SJCRH30 (cell line): ENCODE results near the gene DDX42. TPM values are rescaled to one million over a fixed set of nuclear protein-coding genes. Genes with fewer than 3 reads are reported as not detected.
"Not testable (repeated sequence)": the region's sequence is repeated elsewhere in the genome, so short reads cannot be mapped to it uniquely, and the experiment has no call there.

ENCODE experiments used
- DNase-seq, 2 experiments: peaks; one replicate each; pipeline ENCODE4 v3.0.0-alpha.2; 2015 to 2020
- H3K27ac ChIP-seq: fragments of 250-450 bp; sonication (Bioruptor Pico); 2 replicates; pipeline ENCODE4 v1.5.1; 2020; ENCODE audit warnings: mild to moderate bottlenecking, moderate library complexity
- H3K27me3 ChIP-seq: fragments of 250-450 bp; sonication (Bioruptor Pico); 2 replicates; pipeline ENCODE4 v1.5.1; 2020; ENCODE audit warnings: mild to moderate bottlenecking, moderate library complexity
- H3K36me3 ChIP-seq: fragments of 250-450 bp; sonication (Bioruptor Pico); 2 replicates; pipeline ENCODE4 v1.5.1; 2020; ENCODE audit warnings: mild to moderate bottlenecking, moderate library complexity
- H3K4me1 ChIP-seq: fragments of 250-450 bp; sonication (Bioruptor Pico); 2 replicates; pipeline ENCODE4 v1.5.1; 2020; ENCODE audit warnings: mild to moderate bottlenecking, moderate library complexity
- H3K4me3 ChIP-seq: fragments of 250-450 bp; sonication (Bioruptor Pico); 2 replicates; pipeline ENCODE4 v1.5.1; 2020; ENCODE audit warnings: mild to moderate bottlenecking, moderate library complexity
- H3K9me3 ChIP-seq: fragments of 250-450 bp; sonication (Bioruptor Pico); replicated peaks from 2 replicates; pipeline ENCODE4 v1.5.1; 2020; ENCODE audit warnings: mild to moderate bottlenecking, moderate library complexity
- total RNA-seq: library from RNA; depleted of rRNA; stranded (reverse); fragments of >200 nt; shearing (Covaris generic); gene quantifications from 2 replicates; pipeline ENCODE4 v1.2.3, GENCODE V29; 2014

DDX42 gene
- total RNA-seq, 1 experiment from 2014 or later = 78.7 TPM

DNA sequence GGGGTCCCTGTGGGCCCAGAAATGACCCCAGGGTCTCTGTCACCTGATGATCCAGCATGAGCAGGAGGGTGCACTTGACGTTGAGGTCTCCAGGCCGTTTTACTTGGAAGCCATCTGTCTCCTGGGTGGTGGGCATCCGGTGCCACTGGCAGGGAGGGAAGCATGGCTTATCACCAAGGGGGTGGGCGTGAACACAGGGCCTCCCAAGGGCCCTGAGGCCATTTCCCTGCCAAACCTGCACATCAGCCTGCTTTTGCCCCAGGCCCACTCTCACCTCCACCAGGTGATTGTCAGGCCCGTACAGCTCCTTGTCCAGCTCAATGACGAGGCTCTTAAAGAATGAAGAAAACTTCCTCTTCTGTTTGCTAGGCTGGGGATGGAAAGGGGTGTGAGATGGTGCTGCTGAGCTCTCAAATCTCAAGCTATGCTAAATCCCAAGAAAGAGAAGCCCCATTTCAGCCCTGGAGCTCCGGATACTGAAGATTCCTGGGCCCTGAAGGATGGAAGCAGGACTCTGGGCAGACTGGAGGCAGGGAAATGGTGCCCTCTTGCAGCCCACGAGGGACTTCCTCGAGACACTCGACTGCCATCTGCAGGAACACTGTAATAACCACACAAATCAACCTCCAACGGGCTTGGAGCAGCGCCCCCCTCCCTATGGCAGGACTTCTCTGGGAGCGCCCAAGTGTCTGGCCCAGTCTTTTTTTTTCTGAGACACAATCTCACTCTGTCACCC is 60.6 kb downstream of the DDX42 start:
- no peaks in the 10 kb centered on the region for H3K9me3 ChIP-seq
- peaks cover 37% of the 10 kb centered on the region for H3K36me3 ChIP-seq
- H3K4me3 ChIP-seq = no peak overlapping the region
- H3K27ac ChIP-seq = no peak overlapping the region
- H3K27me3 ChIP-seq = no peaks in the 10 kb centered on the region
- peak; percentile 27 to 48 for DNase-seq
- H3K4me1 ChIP-seq = no peaks in the 10 kb centered on the region

DNA sequence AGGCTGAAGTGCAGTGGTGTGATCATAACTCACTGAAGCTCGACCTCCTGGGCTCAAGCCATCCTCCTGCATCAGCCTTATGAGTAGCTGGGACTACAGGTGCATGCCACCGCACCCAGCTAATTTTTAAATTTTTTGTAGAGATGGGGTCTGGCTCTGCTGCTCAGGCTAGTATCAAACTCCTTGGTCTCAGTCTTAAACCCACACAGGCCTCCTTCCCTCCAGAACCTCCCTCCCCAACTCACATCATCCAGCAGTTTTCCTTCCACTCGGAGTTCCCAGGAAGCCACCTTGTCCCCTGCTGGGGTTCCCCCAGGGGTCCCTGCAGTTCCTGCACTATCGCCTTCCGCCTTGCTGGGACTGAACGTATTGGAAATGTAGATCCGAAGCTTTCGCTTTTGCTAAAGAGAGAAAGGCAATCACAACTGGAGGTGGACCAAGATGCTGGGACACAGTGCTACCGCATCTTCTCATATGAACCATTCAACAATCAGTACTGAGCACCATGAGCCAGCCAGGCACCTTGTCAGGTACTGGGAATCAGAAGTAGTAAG is 61.3 kb downstream of the DDX42 start:
- Histone ChIP-seq H3K27ac (no peak overlapping the region), H3K36me3 (peaks cover 31% of the 10 kb centered on the region), H3K27me3 (no peaks in the 10 kb centered on the region), H3K9me3 (no peaks in the 10 kb centered on the region), H3K4me3 (no peak overlapping the region), H3K4me1 (no peaks in the 10 kb centered on the region)
- DNase-seq = no peak

DNA sequence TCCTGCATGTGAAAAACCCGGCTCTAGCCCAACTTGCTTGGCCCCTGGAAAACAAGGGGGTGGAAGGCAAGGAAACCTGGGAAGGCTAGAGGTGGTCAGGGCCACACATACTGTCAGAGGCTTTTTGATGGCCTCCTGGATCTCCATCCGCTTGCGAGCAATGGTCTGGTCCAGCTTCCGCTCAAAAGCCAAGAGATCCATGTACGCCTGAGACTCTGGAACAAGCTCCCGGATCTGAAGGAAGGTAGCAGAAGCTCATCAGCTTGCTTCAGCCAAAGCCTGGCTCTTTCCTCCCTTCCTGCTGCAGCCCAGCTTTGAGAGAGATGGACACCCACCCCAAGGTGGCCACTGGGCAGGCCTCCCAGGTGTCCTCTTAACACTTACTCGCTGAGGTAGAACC is 62.8 kb downstream of the DDX42 start:
- no peaks in the 10 kb centered on the region for H3K9me3 ChIP-seq
- H3K4me3 ChIP-seq = no peak overlapping the region
- no peak overlapping the region for H3K27ac ChIP-seq
- DNase-seq = no peak
- H3K36me3 ChIP-seq = peaks cover 17% of the 10 kb centered on the region
- H3K4me1 ChIP-seq = peaks cover 8% of the 10 kb centered on the region; the same call in 1 of the 2 replicates
- H3K27me3 ChIP-seq = no peaks in the 10 kb centered on the region

DNA sequence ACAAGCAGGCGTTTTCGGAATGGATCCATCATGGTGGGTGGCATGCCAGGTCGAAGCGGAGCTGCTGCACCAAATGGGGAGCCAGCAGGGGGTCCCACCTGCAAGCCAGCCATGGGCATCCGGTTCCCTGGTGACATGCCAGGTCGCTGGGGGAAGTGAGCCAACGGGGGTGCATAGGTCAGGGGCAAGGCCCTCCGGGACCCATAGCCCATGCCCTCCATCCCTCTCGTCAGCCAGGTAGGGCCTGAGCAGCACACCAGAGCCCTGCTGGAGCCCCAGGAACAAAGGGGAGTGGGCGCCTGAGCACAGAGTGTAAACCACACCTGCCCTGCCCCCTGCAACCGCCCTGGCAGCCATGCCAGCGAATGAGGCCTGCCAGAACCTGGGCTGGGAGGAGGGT is 63.5 kb downstream of the DDX42 start:
- H3K27ac ChIP-seq = no peak overlapping the region

DNA sequence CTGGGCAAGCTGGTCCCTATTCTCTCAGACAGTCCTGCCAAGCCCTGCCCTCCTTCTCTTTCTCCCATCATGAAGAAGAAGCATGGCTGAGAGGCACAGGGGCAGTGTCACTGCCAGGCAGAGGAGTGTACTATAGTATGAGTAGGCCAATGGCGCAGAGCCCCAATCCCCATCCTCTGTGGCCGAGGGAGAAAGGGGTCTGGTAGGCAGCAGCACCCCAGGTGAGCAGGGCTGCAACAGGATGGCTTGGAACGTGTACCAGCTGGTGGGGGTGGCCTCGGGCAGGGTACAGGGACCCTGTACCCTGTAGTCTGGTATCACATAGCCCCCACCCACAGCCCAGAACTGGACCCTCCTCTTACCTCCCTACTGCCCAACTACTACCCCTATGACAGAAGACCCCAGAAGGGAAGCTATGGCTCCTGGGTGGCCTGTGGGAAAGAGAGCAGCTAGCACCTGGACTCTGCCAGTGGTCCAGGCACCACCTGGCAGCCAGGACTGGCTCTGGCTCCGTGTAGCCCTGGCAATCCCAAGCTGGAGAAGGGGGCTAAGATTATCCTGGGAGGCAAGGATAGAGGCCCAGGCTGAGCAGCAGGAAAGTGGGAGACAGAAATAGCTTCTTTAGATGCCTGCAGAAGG is 64.1 kb downstream of the DDX42 start:
- Histone ChIP-seq H3K36me3 (peaks cover 7% of the 10 kb centered on the region), H3K27me3 (no peaks in the 10 kb centered on the region), H3K27ac (no peak overlapping the region), H3K4me3 (no peak overlapping the region), H3K4me1 (peaks cover 8% of the 10 kb centered on the region; the same call in 1 of the 2 replicates), H3K9me3 (no peaks in the 10 kb centered on the region)
- no peak for DNase-seq

More for the DNA sequence above, 63.5 kb downstream of the DDX42 start:
- Histone ChIP-seq H3K9me3 (no peaks in the 10 kb centered on the region), H3K27me3 (no peaks in the 10 kb centered on the region), H3K4me1 (peaks cover 8% of the 10 kb centered on the region; the same call in 1 of the 2 replicates), H3K4me3 (no peak overlapping the region), H3K36me3 (peaks cover 12% of the 10 kb centered on the region)
- DNase-seq = no peak

DNA sequence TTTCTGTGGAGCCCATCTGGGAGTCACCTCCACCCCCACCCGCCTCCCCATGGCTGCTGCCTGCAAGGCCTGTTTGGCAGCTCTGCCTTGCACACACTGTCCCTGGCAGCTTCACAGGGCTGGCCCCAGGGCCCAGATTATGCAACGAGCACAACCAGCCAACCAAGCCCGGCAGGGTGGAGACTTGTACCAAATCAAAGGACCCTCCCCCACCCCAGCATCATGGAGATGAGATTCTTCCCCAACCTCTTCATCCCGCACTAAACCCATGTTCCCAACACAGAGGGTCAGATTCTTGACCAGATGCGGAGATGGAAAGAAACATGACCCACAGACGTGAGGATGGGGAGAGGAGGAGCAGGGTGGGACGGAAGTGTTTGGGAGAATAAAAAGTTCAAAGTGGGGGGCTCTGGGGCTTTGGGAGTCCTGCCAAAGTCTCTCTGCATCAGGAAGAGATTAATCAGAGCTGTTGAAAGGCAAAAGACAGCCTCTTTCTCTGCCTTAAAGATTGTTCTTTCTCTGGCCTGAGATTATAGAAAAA is 64.7 kb downstream of the DDX42 start:
- Histone ChIP-seq H3K36me3 (peaks cover 3% of the 10 kb centered on the region; the same call in 1 of the 2 replicates), H3K27me3 (no peaks in the 10 kb centered on the region), H3K4me1 (peaks cover 9% of the 10 kb centered on the region; the same call in 1 of the 2 replicates), H3K27ac (no peak overlapping the region), H3K4me3 (no peak overlapping the region), H3K9me3 (no peaks in the 10 kb centered on the region)
- no peak for DNase-seq

DNA sequence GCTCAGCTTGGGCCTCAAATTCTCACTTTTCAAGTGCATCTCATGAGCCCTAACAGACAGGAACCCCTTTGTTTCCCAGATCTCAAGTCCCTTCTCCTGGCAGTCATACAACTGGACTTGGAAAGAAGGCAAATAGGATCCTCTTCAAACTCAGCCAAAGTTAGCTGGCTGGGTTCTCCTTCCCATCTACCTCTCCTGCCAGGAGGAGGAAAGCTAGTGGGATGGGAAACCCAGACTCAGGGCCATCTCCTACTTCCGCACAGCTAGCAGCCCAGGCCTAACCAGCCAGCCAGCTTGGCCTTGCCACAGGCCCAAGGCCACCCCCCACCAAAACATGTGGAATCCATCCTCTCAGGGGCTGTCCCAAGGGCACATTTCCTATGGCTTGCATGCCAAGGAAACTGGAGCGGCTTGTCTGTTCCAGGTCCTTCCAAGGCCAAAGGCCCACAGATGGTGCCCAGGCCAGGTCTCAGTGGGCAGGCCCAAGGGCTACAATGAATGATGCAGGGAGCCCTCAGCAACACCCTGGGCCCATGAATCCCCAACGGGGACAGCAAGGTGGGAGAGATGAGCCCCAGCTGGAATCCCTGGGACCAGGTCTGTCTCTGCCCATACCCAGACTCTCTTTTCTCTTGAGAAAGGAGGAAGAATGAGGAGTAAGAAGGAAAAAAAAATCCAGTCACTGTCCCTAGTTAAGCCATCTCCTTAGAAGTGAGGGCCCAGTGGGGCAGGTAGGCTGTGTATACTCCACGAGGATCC is 66.8 kb downstream of the DDX42 start:
- H3K27me3 ChIP-seq = no peaks in the 10 kb centered on the region
- peaks cover 11% of the 10 kb centered on the region; the same call in 1 of the 2 replicates for H3K4me1 ChIP-seq
- no peak overlapping the region for H3K27ac ChIP-seq
- no peaks in the 10 kb centered on the region for H3K9me3 ChIP-seq
- H3K4me3 ChIP-seq = peak overlapping the region; percentile 83
- no peaks in the 10 kb centered on the region; the same call in 1 of the 2 replicates for H3K36me3 ChIP-seq
- DNase-seq = no peak

DNA sequence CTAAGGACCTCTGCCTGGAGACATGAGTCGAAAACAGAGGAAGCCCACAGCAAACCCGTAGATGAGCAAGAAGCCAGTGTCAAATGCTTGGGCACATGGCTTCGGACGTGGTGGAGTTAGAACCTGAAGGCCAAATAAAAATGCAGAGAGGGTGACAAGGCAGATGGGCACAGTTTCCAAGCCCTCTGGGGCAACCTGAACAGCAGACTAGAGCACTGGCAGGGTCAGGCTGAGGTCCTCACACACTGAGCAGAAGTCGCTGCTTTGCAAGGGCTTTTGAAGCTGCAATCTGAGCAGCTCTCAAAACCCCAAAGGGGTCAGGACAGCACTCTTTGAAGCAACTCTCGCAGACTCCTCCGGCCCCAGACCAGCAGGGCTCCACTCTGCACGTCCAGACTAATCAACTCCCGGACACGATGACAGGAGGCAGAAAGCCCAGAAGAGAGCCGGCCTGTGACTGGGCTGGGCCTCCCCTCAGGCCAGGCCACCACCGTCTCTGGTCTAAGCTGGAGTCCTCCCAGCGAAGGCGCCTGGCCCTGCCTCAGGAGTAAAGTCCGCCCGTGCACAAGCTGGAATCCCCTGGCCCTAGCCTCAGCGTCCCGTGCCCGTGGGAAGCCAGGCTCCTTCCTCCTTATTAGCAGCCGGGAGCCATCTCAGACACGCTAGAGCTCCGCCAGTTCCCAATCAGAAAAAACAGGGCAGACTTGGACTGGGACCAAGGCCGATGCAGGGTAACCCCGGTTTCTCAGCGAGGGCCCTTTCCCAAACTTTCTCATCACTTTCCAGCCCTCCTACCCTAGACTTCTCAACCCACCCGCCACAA is 67.6 kb downstream of the DDX42 start:
- peak; percentile 28 to 44 for DNase-seq
- H3K4me1 ChIP-seq = peaks cover 11% of the 10 kb centered on the region; the same call in 1 of the 2 replicates
- peak overlapping the region; percentile 83 for H3K4me3 ChIP-seq
- H3K27ac ChIP-seq = peak overlapping the region; percentile 19; the same call in 1 of the 2 replicates
- H3K9me3 ChIP-seq = no peaks in the 10 kb centered on the region
- H3K36me3 ChIP-seq = no peaks in the 10 kb centered on the region; the same call in 1 of the 2 replicates
- no peaks in the 10 kb centered on the region for H3K27me3 ChIP-seq

DNA sequence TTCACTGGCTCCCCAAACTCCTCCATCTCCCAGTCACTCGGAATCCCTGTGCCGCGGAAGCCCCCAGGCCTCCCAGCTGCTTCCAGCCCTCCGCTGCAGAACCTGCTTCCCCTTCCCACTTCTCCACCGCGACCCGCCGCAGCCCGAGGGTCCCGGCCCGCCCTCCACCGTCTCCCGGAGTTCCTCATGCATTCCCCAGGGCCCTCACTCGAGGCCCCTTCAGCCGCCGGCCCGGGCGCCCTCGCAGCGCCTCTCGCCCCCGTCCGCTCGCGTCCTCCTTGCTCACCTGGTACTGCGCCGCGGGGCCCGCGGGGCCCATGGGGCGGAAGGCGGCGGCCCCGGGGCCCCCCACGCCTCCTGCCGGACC is 68.2 kb downstream of the DDX42 start:
- DNase-seq = peak; percentile 22 to 34
- Histone ChIP-seq H3K27me3 (no peaks in the 10 kb centered on the region), H3K4me1 (peaks cover 11% of the 10 kb centered on the region; the same call in 1 of the 2 replicates), H3K9me3 (no peaks in the 10 kb centered on the region), H3K36me3 (no peaks in the 10 kb centered on the region), H3K4me3 (peak overlapping the region; percentile 83), H3K27ac (peak overlapping the region; percentile 19; the same call in 1 of the 2 replicates)

DNA sequence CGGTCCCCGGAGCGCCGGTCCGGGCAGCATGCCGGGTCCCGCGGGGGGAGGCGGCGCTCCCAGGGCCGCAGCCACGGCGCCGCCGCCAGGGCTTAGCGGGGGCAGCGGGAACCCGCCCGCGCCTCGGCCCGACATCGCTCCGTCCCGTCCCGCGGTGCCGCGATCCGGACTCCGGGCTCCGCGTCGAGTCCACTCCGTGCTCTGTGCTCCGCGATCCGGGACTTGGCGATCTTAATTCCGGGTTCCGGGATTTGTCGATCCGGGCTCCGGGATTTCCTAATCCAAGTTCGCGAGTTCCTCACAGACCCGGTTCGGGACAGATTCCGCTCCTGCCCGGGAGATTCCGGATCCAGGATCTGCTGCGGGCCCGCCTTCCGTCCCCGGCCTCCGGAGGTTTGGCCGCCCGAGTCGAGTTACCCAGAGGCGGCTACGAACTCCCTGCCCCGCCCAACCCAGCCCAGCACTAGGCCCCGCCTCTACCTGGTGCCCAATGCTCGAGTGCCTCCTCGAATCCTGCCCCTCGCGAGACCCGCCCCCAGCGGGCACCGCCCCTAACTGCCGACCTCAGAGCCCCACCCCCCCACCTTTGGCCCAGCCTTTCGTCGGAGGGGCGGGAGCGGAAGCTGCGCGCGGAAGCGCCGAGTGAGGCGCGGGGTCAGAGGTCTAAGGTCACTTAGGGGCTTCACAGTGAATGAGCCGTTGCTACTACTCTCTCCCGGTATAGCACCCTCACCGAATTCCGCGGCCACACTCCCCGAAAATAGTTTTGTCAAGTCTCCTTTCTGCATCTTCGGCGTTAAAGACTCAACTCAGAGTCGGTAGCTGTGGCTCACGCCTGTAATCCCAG is 68.8 kb downstream of the DDX42 start, which contains the start of gene SMARCD2:
Gene SMARCD2, minus strand, starts transcription at position 146 of the 847 bp plus-strand sequence. Its CDS starts 11 bp downstream, at position 135.
- peaks cover 11% of the 10 kb centered on the region; the same call in 1 of the 2 replicates for H3K4me1 ChIP-seq
- H3K4me3 ChIP-seq = peak within 1 kb of the TSS; percentile 83
- H3K27me3 ChIP-seq = no peaks in the 10 kb centered on the region
- H3K36me3 ChIP-seq = no peaks in the 10 kb centered on the region
- peak within 1 kb of the TSS; percentile 57 for H3K27ac ChIP-seq
- no peaks in the 10 kb centered on the region for H3K9me3 ChIP-seq
- DNase-seq = peak; percentile 97 to 98

DNA sequence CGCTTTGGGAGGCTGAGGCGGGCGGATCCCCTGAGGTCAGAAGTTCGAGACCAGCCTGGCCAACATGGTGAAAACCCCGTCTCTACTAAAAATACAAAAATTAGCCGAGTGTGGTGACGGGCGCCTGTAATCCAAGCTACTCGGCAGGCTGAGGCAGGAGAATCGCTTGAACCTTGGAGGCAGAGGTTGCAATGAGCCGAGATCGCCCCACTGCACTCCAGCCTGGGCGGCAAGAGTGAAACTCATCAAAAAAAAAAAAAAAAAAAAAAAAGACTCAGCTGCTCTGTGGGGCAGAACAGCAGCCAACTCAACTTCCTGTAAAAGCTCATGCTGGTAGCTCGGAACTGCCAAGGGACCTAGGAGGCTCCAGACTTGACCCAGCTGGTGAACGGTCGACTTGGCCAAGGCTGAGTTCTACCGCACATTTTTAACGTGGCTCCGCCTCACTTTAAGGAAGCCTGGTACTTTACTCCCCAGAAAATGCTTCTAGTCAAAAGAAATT is 69.5 kb downstream of the DDX42 start:
- peak overlapping the region; percentile 25; the same call in 1 of the 2 replicates for H3K27ac ChIP-seq
- peak overlapping the region; percentile 83 for H3K4me3 ChIP-seq
- H3K27me3 ChIP-seq, H3K9me3 ChIP-seq, H3K36me3 ChIP-seq: not testable (repeated sequence)
- H3K4me1 ChIP-seq = peaks cover 11% of the 10 kb centered on the region; the same call in 1 of the 2 replicates
- peak; percentile 25 to 43 for DNase-seq

DNA sequence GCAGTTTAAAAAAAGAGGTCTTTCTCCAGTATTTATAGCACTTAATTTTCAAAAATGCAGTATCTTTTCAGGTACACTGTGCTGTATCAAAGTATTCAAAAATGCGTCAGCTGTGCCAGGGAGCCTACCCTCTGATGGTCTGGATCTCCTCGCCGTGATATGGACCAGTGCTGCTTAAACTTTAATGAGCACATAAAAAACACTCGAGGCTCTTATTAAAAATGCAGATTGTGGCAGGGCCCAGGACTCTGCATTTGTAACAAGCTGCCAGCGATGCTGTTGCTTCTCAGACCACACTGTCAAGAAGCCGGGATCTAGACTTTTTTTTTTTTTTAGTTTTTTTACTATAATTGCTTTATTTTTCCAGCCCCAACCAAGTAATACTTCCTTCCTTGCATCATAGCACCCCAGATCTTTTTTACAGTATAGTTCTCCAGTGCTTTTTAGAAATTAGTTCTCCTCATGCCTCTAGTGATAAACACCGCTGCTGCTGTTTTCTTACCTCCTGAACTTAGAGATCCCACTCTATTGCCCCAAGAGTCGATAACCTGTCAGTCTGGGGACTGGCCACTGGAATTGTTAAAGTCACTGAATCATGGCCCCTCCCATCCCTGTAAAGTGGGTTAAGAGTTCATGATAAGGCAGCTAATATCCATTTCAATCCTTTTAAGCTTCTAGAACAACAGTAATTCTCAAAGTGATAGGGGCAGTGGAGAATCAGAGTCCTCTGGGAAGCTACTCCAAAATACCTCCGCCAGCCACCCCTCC is 70.1 kb downstream of the DDX42 start:
- Histone ChIP-seq H3K4me3 (peak overlapping the region; percentile 83), H3K27me3 (no peaks in the 10 kb centered on the region), H3K27ac (no peak overlapping the region), H3K4me1 (peaks cover 11% of the 10 kb centered on the region; the same call in 1 of the 2 replicates), H3K9me3 (no peaks in the 10 kb centered on the region), H3K36me3 (no peaks in the 10 kb centered on the region)
- DNase-seq = no peak
